ENCODE data around the gene POLR1A.

GRCh38 chr2:85974390-85974789, 131.3 kb downstream of the POLR1A start:
- TF ChIP-seq CTCF (IDR thresholded peaks at IDR 0.05; ENCODE audit: borderline replicate concordance, extremely low read depth, low read length, poor library complexity, severe bottlenecking) (no peak), EZH2 (IDR thresholded peaks at IDR 0.05; ENCODE audit: borderline replicate concordance, low read depth, low read length, severe bottlenecking) (no peak)

Measured in DND-41 (cell line).